Activated CD8-positive, alpha-beta memory T cell treated with anti-CD3 and anti-CD28 coated beads for 48 hours (primary cell): ENCODE data around the gene HS3ST1.

Source experiments
- DNase-seq, 3 experiments: peaks; one replicate each; pipeline ENCODE4 v3.0.0-alpha.2; 2020; ENCODE audit warnings: low read depth in 2 of 3, low spot score in 2 of 3

HS3ST1 gene

DNA sequence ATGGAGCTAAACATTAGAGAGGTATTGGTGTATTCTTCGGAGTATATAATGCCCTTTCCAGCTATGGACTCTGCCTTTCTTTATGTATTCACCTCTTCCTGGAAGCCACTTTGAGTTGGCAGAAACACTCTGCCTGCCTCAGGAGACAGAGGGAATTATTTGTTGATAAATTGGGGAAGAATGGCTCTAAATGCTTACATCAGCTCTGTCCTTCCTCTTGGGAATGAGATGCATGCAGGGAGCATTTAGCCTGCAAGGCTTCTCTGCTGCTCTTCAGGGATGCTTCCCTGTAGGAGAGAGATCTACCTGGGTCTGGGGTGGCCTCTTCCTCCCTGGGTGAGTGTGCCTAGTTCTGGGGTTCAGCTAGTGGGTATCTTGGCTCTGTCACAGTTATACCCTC lies 6.9 kb upstream of the HS3ST1 start:
- no peak for DNase-seq

DNA sequence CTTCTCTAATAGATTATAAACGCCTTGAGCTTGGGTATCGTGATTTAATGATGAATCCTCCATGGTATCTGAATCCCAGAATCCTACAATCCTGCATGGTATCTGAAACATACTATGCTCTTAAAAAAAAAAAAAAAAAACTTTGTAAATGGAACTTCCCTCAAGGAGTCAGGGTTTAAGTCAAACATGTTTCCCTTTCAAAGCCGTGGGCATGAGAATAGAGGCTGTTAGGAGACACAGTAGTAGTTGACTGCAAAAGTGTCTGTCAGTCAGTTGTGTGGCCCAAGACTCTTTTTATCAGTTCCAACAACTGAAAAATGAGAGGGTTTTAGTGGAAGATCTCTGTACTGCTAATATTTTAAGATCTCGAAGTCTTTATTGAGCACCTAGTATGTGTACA lies 2.4 kb upstream of the HS3ST1 start:
- no peak for DNase-seq

- no peak for DNase-seq
Measured at GRCh38 chr4:11430536-11430935, 1.8 kb upstream of the HS3ST1 start.

GRCh38 chr4:11429699-11430045 lies 978 bp upstream of the HS3ST1 start:
- DNase-seq, result no peak

DNA sequence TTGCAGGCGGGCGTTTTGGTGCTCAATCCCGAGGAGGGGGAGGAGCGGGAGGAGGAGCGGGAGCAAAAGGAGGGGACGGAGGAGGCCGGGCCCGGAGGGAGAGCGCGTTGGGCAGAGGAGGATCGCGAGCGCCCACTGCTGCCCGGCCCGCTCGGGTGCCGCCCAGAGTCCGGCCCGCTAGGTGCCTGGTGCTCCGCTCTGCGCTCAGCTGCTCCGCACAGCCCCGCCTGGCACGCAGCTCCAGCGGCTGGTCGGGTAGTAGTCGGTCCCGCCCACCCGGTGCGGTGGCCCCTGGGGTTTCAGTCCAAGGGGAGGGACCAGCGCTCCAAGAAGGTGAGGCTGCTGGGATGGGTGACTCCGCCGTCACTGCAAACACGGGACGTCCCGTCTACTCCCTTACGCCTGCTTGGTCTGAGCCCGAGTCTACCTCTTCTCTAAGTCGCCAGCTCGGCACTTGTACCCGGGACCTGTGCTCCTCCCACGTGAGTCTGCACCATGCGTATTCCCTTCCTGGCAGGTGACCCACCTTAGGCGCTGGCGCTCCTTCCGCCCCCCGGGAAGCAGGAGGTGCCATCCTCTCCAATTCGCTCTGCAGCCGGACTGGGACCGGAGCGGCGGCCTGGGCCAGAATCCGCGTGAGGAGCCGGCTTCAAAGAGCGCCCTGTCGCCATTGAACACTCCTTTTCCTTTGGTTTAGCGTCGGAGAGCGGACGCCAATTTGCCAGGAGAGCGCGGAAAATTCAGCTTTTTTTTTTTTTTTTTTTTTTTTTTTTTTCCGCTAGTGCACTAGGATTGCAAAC lies 405 bp upstream of the HS3ST1 start:
- peak; percentile 7 to 20 (median 9) for DNase-seq

- DNase-seq, result no peak
Measured at GRCh38 chr4:11427121-11427996, 1.3 kb downstream of the HS3ST1 start.

- no peak for DNase-seq
Measured at GRCh38 chr4:11426731-11427120, 2.0 kb downstream of the HS3ST1 start.

GRCh38 chr4:11426003-11426402 lies 2.7 kb downstream of the HS3ST1 start:
- no peak for DNase-seq

- DNase-seq, result no peak
Measured at GRCh38 chr4:11424856-11425255, 3.8 kb downstream of the HS3ST1 start.

DNA sequence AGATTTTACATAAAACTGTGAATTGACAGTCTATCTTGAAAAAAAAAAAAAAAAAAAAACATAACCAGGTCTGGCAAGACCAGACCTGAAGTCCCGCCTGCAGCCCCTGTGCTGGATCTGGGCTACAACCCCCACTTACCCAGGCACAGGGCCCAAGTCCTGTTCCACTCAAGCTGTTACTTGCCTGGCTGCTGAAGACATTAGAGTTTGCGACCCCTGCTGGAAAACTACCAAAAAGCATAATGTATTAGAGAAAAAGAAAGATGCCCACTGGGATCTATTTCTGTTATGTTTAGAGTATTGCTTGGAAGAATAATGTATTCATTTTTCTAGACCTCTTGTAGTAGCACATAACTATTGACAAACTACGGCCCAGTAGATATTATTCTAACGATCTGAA lies 4.7 kb downstream of the HS3ST1 start:
- DNase-seq, result no peak

GRCh38 chr4:11423465-11423864 lies 5.2 kb downstream of the HS3ST1 start:
- no peak for DNase-seq

DNA sequence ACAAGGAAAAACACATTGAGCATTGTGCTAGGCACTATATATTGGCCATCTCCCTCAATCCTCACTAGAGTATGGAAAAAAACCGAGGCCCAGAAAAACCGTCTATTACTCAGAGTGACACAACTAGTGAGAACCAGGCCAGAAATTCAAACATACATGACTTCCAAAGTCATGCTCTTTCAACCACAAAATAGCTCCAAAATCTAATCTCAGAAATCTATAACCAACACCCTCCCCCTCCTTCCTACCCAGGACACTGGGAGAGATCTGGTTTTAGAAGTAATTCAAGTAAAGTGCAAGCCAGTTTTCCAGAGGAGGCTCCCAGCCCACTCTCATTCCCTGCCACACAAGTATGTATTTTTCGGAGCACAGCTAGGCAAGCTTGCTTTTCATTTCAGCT lies 7.6 kb downstream of the HS3ST1 start:
- DNase-seq, result no peak

GRCh38 chr4:11420327-11420726 lies 8.4 kb downstream of the HS3ST1 start:
- DNase-seq, result no peak

DNA sequence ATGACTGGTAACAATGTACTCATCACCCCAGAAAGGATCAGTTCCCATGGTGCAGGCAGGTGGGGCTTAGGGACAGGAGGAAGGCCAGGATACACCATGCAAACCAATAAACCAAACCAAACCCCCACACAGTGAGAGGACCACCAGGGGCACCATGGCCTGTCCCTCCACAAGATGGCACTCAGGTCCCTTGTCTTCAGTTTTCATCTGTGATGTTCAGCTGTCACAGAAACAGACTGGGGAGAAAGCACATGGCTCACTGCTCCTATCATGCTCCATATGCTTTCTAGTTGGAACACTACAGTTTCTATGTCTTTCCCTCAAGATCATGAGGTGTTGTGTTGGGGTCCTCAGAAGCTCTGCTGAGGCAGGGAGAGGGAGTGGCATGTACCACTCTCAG lies 10.1 kb downstream of the HS3ST1 start:
- no peak for DNase-seq

GRCh38 chr4:11416767-11417113 lies 12.0 kb downstream of the HS3ST1 start:
- no peak for DNase-seq

- no peak for DNase-seq
Measured at GRCh38 chr4:11416071-11416766, 12.5 kb downstream of the HS3ST1 start.

DNA sequence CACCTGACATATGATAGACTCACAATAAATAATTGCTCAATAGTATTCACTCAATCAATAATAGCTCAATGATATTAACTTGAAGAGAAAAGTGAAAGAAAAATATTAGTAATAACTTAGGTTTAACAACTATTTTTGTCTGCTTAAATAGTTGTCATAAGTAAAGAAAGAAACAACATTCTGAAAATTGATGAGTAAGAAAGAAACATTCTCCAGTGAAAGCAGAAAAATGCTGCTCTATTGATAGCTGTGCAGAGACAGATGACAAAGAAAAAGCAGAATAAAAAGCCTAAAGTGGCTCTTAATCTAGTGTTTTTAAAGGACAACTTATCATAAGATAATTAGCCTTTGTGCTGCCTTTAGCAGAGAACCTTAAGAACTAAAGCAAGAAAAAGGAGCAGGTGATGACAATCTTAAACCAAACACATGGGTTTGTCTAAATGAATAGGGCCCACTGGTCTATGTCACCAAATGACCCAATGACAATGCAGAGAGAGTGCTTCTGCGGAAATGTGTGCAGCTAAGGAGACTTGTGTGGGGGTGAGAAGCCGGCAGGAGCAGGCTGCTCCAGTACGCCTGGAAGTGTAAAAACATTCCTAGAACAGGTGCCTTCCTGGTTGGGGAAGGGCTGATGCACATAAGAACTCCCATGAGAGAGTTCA lies 13.2 kb downstream of the HS3ST1 start:
- DNase-seq, result no peak

GRCh38 chr4:11412211-11412610 lies 16.5 kb downstream of the HS3ST1 start:
- no peak for DNase-seq

- DNase-seq, result no peak
Measured at GRCh38 chr4:11409632-11410031, 19.1 kb downstream of the HS3ST1 start.

DNA sequence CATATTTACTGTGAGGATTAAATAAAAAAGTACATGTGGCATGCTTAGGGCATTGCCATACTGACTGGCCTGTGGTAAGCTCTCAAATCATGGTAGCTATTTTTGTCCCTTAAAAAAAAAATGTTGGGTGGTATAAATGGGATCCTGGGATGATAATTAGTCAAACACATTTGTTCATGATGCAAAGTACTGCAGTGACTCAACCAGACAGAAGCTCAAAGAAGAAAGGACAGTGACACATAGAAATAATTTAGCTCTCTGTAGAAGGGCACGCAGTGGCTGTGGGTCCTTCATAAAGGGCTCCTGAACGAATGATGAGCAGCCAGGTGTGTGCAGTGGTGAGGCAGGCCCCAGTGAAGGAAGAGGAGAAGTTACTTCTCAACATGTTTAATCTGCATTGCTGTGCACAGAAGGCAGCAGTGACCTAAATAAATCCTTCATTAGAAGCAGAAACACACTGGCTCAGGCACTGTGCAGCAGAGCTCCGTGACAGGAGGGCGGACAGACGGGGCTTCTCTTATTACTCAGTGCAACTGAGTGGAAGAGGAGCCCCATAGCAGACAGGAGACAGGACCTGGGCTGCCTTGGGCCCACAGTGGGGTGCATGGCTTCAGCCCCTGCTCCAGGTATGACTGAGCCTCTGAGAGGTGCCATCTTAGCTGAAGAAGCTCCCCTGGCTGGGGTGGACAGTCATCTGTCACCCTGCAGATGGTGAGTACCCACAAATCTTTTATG lies 20.3 kb downstream of the HS3ST1 start:
- DNase-seq, result no peak

GRCh38 chr4:11407551-11407950 lies 21.1 kb downstream of the HS3ST1 start:
- no peak for DNase-seq
